ENCODE measurements around the gene LIN37.
"Not testable (repeated sequence)": the region's sequence is repeated elsewhere in the genome, so short reads cannot be mapped to it uniquely, and the experiment has no call there.

The LIN37 gene

GRCh38 chr19:35791814-35792279, 43.5 kb downstream of the LIN37 start:
- DNase-seq = no peak

GRCh38 chr19:35792312-35792711, 43.9 kb downstream of the LIN37 start:
- no peak for DNase-seq

- DNase-seq = no peak
These were observed 44.5 kb downstream of the LIN37 start for GRCh38 chr19:35792888-35793287.

DNA sequence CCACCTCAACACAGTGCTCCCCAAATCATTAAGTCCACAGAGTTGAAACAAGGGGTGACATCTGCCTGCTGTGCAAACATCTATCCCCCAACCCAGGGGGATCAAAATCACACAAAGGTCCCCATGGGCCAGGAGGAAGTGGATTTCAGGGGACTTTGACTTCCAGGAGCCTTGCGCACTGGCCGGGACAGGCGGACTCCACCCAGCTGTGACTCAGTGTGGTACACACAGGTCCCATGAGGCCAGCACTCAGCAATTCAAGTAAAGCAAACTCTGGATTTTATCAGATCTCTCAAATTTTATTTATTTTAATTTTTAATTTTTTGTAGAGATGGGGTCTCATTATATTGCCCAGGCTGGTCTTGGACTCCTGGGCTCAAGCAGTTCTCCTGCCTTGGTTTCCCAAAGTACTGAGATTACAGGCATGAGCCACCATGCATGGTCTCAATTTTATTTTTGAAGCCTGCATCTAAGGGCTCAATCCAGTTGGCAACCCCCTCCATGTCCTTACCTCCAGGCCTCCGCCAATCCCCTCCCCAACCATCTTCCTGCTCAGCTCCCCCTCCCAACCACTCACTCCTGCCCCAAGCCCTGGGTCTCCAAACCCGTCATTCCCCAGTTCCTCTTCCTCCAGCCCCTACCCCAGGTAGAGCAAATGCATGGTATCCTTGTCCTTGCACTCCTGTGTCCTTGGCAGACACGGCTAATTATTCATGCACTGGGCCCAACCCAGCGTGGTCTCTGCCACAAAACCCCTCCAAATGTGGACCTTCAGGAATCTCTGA, 45.2 kb downstream of the LIN37 start:
- DNase-seq = no peak

DNA sequence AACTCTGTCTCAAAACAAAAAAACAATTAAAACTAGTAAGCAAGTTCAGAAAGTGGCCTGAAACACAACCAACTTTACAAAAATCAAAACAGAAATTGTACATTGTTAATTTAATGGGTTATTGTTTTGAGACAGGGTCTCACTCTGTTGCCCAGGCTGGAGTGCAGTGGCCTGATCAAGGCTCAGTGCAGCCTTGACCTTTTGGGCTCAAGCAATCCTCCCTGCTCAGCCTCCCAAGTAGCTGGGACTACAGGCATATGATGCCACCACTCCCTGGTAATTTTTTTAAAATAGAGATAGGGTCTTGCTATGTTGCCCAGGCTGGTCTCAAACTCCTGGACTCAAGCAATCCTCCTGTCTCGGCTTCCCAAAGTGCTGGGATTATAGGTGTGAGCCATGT, 47.2 kb downstream of the LIN37 start:
- DNase-seq = not testable (repeated sequence)

DNA sequence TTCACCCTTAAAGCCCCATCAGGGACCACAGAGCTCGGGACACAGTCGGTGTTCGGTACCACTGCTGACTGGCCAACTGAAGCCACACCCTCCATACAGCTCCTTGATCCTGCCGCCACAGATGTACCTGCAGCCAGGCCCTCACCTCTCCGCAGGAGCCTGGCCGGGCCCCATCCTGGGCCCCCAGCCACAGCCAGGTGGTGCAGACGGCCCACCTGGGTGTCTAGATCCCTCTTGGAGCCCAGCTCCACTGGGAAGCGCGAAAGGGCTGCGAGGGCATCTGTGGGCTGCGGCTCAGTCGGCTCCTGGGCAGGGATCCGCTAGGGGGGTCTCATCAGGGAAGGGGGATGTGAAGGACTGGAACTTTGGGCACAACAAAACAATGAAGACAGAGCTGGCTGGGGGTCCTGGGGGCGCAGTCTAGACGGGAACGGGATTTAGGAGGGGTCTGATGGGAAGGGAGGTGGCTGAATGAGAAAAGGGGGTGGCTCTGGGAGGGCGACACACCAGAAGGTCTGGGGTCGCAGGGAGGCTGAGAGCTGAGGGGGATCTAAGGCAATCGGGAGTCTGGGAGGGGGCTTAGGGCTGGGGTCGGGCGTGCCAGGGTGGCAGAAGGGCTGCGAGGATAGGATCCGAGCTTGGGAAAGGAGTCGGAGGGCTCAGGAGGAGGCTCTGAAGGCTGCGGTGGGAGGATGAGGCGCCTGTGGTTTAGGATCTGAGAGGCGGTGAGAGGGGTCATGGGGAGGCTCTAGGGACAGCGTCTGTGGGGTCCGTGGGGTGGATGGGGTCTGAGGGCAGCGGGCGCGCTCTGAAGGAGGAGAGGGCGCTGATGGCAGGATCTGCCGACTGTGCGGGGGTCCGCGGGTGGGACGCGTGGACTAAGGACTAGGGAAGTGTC, 48.5 kb downstream of the LIN37 start:
- DNase-seq = no peak

DNA sequence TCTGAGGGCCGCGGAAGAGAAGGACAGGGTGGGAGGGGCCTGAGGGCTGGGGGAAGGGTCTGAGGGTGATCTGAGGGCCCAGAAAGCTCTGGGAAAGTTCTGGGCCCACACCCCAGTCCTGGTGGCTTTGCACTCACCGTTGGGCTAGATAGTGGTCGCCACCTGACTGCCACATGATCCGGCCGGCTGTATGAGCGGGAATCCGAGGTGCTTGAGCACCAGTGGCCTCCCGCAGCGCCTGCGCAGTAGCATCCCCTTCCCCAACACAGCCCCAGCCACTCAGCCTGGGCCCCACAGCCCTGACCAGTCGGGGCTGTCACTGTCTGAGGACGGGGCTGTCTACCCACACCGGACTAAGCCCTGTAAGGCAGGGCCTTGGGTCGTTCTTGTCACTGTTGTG, 49.3 kb downstream of the LIN37 start:
- no peak for DNase-seq

GRCh38 chr19:35801828-35802227, 53.5 kb downstream of the LIN37 start:
- no peak for DNase-seq

Measured in effector CD4-positive, alpha-beta T cell (primary cell).